MM.1S (cell line): Measurements from ENCODE around the gene CACNA1C.
A peak's percentile ranks its signal among the peaks of the same experiment; 100 is the strongest.

Experiments used
- DNase-seq: peaks from one replicate; pipeline ENCODE4 v3.0.0-alpha.2; 2015
- H2AFZ ChIP-seq: fragments of 300-600 bp; sonication (generic); 2 replicates; pipeline ENCODE4 v1.6.0; 2016; ENCODE audit warnings: antibody characterized with exemption, low read length
- H3F3A ChIP-seq: fragments of 300-600 bp; sonication (generic); 2 replicates; pipeline ENCODE4 v1.6.1; 2016; ENCODE audit warnings: mild to moderate bottlenecking, antibody characterized with exemption, low read length, moderate library complexity, mixed read lengths; ENCODE audit not compliant: insufficient read depth
- H3K27ac ChIP-seq: fragments of 300-600 bp; sonication (generic); 2 replicates; pipeline ENCODE4 v1.5.1; 2016; ENCODE audit warnings: mild to moderate bottlenecking, low read length
- H3K27me3 ChIP-seq: fragments of 300-600 bp; sonication (generic); replicated peaks from 2 replicates; pipeline ENCODE4 v1.6.0; 2016; ENCODE audit warnings: low read length; ENCODE audit not compliant: insufficient read depth
- H3K36me3 ChIP-seq: fragments of 300-600 bp; sonication (generic); replicated peaks from 2 replicates; pipeline ENCODE4 v1.6.1; 2016; ENCODE audit warnings: mild to moderate bottlenecking, low read length, mixed read lengths; ENCODE audit not compliant: insufficient read depth
- H3K4me1 ChIP-seq: fragments of 300-600 bp; sonication (generic); 2 replicates; pipeline ENCODE4 v1.6.1; 2016; ENCODE audit warnings: low read length, mixed read lengths
- H3K4me2 ChIP-seq: fragments of 300-600 bp; sonication (generic); 2 replicates; pipeline ENCODE4 v1.6.0; 2016; ENCODE audit warnings: low read depth, low read length
- H3K4me3 ChIP-seq: fragments of 300-600 bp; sonication (generic); 2 replicates; pipeline ENCODE4 v1.5.1; 2016; ENCODE audit warnings: low read length, mixed read lengths
- H3K79me2 ChIP-seq: fragments of 300-600 bp; sonication (generic); 2 replicates; pipeline ENCODE4 v1.6.1; 2016; ENCODE audit warnings: mixed run types, low read length, mixed read lengths
- H3K9ac ChIP-seq: fragments of 300-600 bp; sonication (generic); 2 replicates; pipeline ENCODE4 v1.6.1; 2016; ENCODE audit warnings: low read length, mixed read lengths
- H3K9me2 ChIP-seq: fragments of 300-600 bp; sonication (generic); replicated peaks from 2 replicates; pipeline ENCODE4 v1.6.1; 2016; ENCODE audit warnings: mild to moderate bottlenecking, low read length, mixed read lengths; ENCODE audit not compliant: insufficient read depth
- H3K9me3 ChIP-seq: fragments of 300-600 bp; sonication (generic); replicated peaks from 2 replicates; pipeline ENCODE4 v1.6.1; 2016; ENCODE audit warnings: mild to moderate bottlenecking, low read length, mixed read lengths; ENCODE audit not compliant: insufficient read depth
- H4K20me1 ChIP-seq: fragments of 300-600 bp; sonication (generic); 2 replicates; pipeline ENCODE4 v1.6.1; 2016; ENCODE audit warnings: mild to moderate bottlenecking, low read length, moderate library complexity, mixed read lengths; ENCODE audit not compliant: insufficient read depth
- CTCF ChIP-seq: fragments of 300-600 bp; sonication (generic); IDR thresholded peaks from 2 replicates; pipeline ENCODE4 v1.5.1; 2016; ENCODE audit warnings: antibody characterized with exemption, low read length, mixed read lengths
- EZH2 ChIP-seq: fragments of 300-600 bp; sonication (generic); optimal IDR thresholded peaks from 2 replicates; pipeline ENCODE3; 2017; ENCODE audit warnings: low read depth, mild to moderate bottlenecking, antibody characterized with exemption, low read length, mixed read lengths
- EZH2phosphoT487 ChIP-seq: fragments of 300-600 bp; sonication (generic); IDR thresholded peaks from 2 replicates; pipeline ENCODE4 v1.6.1; 2018; ENCODE audit warnings: antibody characterized with exemption, low read length

CACNA1C gene

GRCh38 chr12:2544230-2544629 lies 491.4 kb downstream of the CACNA1C start:
- Histone ChIP-seq H4K20me1 (no peaks in the 10 kb centered on the region), H3K9ac (no peak overlapping the region), H3K27me3 (no peaks in the 10 kb centered on the region), H3K9me3 (no peaks in the 10 kb centered on the region), H3K9me2 (no peaks in the 10 kb centered on the region), H3K36me3 (no peaks in the 10 kb centered on the region), H3K79me2 (no peaks in the 10 kb centered on the region), H3K4me1 (0 out of 2 replicates have a peak, but pooled peaks cover 4% of the 10 kb centered on the region), H2AFZ (0 out of 2 replicates have a peak overlapping the region, but pooled peaks have one; percentile 27), H3K4me3 (0 out of 2 replicates have a peak overlapping the region, but pooled peaks have one; percentile 9), H3F3A (no peaks in the 10 kb centered on the region; the same call in 1 of the 2 replicates), H3K4me2 (peak overlapping the region; percentile 36; the same call in 1 of the 2 replicates), H3K27ac (peak overlapping the region; percentile 10; the same call in 1 of the 2 replicates)
- TF ChIP-seq CTCF (no peak), EZH2 (no peak), EZH2phosphoT487 (no peak)
- DNase-seq = peak; percentile 7

- Histone ChIP-seq H3K9me2 (no peaks in the 10 kb centered on the region), H2AFZ (no peak overlapping the region), H3K4me3 (no peak overlapping the region), H3K27ac (no peak overlapping the region), H3K9ac (no peak overlapping the region), H3K79me2 (no peaks in the 10 kb centered on the region), H3K4me2 (no peak overlapping the region), H3K27me3 (no peaks in the 10 kb centered on the region), H3K4me1 (0 out of 2 replicates have a peak, but pooled peaks cover 4% of the 10 kb centered on the region), H3K9me3 (no peaks in the 10 kb centered on the region), H3F3A (no peaks in the 10 kb centered on the region; the same call in 1 of the 2 replicates), H4K20me1 (no peaks in the 10 kb centered on the region), H3K36me3 (no peaks in the 10 kb centered on the region)
- TF ChIP-seq CTCF (no peak), EZH2phosphoT487 (no peak), EZH2 (no peak)
- DNase-seq = no peak
Observed at GRCh38 chr12:2547273-2548044, 494.7 kb downstream of the CACNA1C start.

GRCh38 chr12:2548081-2548480 lies 495.3 kb downstream of the CACNA1C start:
- Histone ChIP-seq H3F3A (no peaks in the 10 kb centered on the region; the same call in 1 of the 2 replicates), H4K20me1 (no peaks in the 10 kb centered on the region), H2AFZ (no peak overlapping the region), H3K27ac (no peak overlapping the region), H3K4me2 (no peak overlapping the region), H3K27me3 (no peaks in the 10 kb centered on the region), H3K4me1 (0 out of 2 replicates have a peak, but pooled peaks cover 4% of the 10 kb centered on the region), H3K36me3 (no peaks in the 10 kb centered on the region), H3K9ac (no peak overlapping the region), H3K9me3 (no peaks in the 10 kb centered on the region), H3K9me2 (no peaks in the 10 kb centered on the region), H3K79me2 (no peaks in the 10 kb centered on the region), H3K4me3 (no peak overlapping the region)
- no peak for DNase-seq
- TF ChIP-seq EZH2 = no peak
- TF ChIP-seq EZH2phosphoT487 = no peak
- TF ChIP-seq CTCF = no peak
